Stimulated activated CD4-positive, alpha-beta T cell treated with anti-CD3 and anti-CD28 coated beads, TNF-alpha, amount 100 ng/mL, for 1 hour (primary cell): Measurements from ENCODE around the gene ARHGDIG.
"Not testable (repeated sequence)": the region's sequence is repeated elsewhere in the genome, so short reads cannot be mapped to it uniquely, and the experiment has no call there.

Source experiments
- DNase-seq, 3 donors: peaks; one replicate each; pipeline ENCODE4 v3.0.0-alpha.2; 2020; ENCODE audit warnings: low read depth in 3 of 3, low spot score in 1 of 3

Gene ARHGDIG

DNA sequence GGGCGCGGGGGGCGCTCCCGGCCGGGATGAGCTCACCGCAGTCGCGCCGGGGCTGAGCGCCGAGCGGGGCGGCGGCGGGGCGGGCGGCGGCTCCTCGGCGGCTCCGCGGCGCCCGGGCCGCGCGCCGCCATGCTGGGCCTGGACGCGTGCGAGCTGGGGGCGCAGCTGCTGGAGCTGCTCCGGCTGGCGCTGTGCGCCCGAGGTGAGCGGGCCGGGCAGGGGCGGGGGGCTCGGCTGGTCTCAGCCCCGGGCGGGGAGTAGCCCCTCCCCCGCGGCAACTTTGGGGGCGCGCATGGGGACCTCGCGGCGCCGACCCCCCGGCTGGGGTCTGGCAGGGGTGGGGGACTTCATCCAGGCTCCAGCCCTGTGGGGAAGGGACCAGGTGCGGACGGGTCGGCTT, at the start of gene ARHGDIG:
Gene ARHGDIG, plus strand, starts transcription at position 40 of the 400 bp plus-strand sequence. Its CDS starts 90 bp downstream, at position 130.
- DNase-seq: no peak

GRCh38 chr16:230949-231348, 49.4 kb upstream of the ARHGDIG start:
- DNase-seq: no peak

GRCh38 chr16:234468-235305, 45.7 kb upstream of the ARHGDIG start, which contains the start of gene FAM234A:
Gene FAM234A, plus strand, starts transcription at chr16:234821. Its CDS starts 19,593 bp downstream, at chr16:254414.
- peak; percentile 84 to 91 (median 88) for DNase-seq

DNA sequence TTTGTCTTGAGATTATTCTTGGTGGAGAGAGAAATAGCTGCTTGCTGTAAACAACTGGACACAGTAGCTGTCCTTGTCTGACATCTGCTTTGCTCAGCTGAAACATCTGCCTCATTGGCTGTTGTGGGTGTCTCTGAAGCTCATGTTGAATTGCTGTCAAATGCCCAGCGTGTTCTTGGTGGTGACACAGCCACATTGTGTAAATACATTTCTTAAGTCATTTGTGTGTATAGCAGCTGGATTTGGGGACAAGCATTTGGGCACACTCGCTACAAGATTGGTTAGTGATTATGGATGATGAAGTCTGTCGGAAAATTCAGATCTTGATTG, 40.5 kb upstream of the ARHGDIG start:
- no peak for DNase-seq

GRCh38 chr16:240559-240958, 39.8 kb upstream of the ARHGDIG start:
- no peak for DNase-seq

DNA sequence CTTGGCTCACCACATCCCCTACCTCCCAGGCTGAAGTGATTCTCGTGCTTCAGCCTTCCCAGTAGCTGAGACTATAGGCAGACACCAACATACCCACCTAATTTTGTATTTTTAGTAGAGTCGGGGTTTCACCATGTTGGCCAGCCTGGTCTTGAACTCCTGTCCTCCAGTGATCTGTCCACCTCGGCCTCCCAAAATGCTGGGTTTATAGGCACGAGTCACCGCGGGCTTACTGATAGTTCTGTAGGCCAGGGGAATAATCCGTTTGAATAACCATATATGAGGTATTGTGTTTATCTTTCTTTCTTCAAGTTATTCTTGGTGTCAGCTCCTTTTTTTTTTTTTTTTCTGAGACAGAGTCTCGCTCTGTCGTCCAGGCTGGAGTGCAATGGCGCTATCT, 38.1 kb upstream of the ARHGDIG start:
- no peak for DNase-seq

GRCh38 chr16:243348-243747, 37.0 kb upstream of the ARHGDIG start:
- no peak for DNase-seq

DNA sequence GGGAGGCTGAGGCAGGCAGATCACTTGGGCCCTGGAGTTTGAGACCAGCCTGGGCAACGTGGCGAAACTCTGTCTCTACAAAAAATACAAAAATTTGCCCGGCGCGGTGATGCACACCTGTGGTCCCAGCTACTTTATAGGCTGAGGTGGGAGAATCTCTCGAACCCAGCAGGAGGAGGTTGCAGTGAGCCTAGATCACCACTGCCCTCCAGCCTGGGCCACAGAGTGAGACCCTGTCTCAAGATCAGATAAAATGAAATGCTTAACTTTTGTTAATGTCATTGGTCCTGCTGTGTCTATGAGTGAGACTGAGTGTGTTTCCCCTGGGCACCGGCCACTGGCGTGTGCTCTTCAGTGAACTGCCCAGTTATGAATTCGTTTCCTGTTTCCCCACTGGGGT, 35.3 kb upstream of the ARHGDIG start:
- DNase-seq: no peak

DNA sequence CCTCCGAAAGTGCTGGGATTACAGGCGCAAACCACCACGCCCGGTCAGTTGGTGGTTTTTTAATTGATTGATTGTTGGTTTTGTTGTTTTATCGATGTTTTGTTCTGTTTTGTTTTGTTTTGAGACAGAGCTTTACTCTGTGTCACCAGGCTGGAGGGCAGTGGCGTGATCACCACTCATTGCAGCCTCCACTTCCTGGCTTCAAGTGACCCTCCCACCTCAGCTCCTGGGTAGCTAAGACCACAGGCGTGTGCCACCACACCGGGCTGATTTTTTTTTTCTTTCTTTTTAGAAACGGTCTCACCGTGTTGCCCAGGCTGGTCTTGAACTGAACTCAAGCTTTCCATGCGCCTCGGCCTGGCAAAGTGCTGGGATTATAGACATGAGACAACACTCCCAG, 33.4 kb upstream of the ARHGDIG start:
- no peak for DNase-seq

DNA sequence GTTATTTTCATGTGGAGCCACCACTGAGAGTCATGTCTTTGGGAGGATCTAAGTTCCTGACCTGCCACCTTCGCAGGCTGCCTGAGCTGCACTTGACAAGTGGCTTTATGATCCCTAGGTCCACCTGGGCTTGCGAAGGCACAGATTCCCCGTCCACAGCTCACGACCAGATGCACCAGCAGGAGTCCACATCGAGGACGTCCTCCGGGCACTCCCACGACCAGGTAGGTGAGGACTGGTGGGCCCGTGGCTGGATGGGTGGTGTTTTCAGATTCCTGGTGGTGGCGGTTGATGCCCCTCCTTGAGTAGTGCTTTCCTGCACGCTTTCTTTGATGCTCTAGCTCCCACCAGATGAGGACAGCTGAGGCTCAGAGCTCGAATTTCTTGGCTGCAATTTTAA, 31.0 kb upstream of the ARHGDIG start:
- no peak for DNase-seq

DNA sequence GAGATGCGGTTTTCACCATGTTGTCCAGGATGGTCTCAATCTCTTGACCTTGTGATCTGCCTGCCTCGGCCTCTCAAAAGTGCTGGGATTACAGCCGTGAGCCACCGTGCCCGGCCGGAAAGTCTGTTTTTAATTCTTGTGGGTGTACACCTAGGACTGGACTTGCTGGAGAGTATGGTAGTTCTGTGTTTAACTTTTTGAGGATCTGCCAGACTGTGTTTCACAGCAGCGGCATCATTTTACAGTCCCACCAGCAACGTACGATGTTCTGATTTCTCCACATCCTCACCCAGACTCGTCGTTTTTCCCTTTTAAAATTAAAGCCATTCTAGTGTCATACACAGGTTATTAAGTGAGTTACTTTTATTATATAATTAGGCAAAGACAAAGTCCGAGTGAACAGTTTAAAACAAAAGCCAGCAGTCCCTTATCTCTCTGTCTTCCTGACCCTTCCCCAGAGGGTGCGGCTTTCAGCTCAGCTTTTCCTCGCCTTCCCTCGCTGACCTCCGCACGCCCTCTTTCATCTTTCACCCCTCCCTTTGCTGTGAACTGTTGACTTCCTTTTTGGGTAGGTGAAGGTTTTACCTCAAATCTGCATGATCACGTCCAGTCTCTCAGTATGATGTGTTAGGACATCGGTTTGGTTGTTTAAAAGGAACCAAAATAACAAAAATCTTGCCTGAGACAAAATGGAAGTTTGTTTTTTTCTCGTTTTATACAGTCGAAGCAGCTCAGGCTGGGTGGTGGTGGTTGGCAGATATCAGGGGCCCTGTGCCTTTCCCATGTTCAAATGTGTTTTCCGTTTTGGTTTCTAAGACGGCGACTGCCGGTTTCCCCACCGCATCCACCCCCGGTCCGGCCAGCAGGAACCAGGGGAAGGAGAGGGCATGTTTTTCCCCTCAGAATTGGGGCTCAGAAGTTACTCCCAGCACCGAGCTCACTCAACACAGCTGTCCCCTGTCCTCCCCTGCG, 27.7 kb upstream of the ARHGDIG start:
- no peak for DNase-seq

GRCh38 chr16:253833-254232, 26.6 kb upstream of the ARHGDIG start:
- DNase-seq: no peak

GRCh38 chr16:254461-254860, 25.9 kb upstream of the ARHGDIG start:
- no peak for DNase-seq

DNA sequence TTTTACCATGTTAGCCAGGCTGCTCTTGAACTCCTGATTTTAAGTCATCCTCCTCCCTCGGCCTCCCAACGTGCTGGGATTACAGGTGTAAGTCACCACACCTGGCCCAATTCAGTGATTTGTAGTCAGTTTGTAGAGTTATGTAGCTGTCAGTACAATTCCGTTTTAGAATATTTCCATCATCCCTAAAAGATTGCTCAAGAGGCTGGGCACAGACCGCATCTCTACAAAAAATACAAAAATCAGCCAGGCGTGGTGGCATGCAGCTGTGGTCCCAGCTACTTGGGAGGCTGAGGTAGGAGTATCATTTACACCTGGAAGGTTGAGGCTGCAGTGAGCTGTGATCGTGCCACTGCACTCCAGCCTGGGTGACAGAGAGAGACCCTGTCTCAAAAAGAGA, 25.2 kb upstream of the ARHGDIG start:
- DNase-seq: no peak

GRCh38 chr16:258091-258490, 22.3 kb upstream of the ARHGDIG start:
- DNase-seq: not testable (repeated sequence)

- DNase-seq: no peak
These were observed 21.2 kb upstream of the ARHGDIG start for GRCh38 chr16:259226-259625.

GRCh38 chr16:259814-260253, 20.6 kb upstream of the ARHGDIG start:
- DNase-seq: no peak

- no peak for DNase-seq
These were observed 20.1 kb upstream of the ARHGDIG start for GRCh38 chr16:260326-260725.

DNA sequence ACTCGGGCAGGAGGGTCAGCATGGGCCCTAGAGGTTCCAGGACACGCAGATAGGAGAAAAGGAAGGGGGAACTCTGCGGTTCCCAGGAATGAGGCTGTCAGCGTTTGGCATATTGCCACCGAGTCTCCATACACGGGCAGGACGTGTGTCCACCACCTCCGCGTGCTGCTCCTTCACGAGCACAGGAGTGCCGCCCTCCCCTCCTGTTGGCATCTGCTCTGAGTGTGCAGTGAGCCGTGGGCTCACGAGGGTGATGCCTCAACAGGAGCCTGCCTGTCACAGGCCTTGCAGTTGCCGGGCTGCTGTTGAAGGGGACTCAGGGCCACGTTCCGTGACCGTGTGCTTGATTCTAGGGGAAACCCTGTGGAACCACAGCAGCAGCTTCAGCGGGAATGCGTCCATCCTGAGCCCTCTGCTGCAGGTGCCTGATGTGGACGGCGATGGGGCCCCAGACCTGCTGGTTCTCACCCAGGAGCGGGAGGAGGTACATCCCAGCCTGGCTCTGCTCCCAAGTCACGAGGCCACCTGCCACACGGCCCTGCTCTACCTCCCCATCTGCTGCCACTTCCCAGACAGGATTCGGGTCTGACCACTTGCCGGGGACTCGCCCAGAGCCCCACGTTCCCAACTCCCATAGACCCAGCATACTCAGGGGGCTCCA, 19.2 kb upstream of the ARHGDIG start:
- DNase-seq: no peak

GRCh38 chr16:262121-262745, 18.2 kb upstream of the ARHGDIG start:
- DNase-seq: no peak

- DNase-seq: no peak
These were observed 17.1 kb upstream of the ARHGDIG start for GRCh38 chr16:263182-263774.
